Adrenal gland (tissue), 5 donors: ENCODE data around the gene ACADM.

Experiments
- CTCF ChIP-seq, 6 experiments: fragments of 450-650 bp in 4 of 6; fragments of 200-600 bp in 2 of 6; sonication (generic) in 1 of 6; IDR thresholded peaks; 1 replicate in 5 of 6; 2 replicates in 1 of 6; pipeline versions ENCODE4 v1.5.1 to v1.8.0; 2016 to 2021; ENCODE audit warnings: antibody characterized with exemption in 6 of 6, mild to moderate bottlenecking in 2 of 6, moderate library complexity in 1 of 6
- POLR2A ChIP-seq, 2 donors: fragments of 450-650 bp; IDR thresholded peaks; one replicate each; pipeline ENCODE4 v1.6.1; 2017; ENCODE audit warnings: antibody characterized with exemption in 2 of 2, mild to moderate bottlenecking in 2 of 2, moderate library complexity in 1 of 2
- donor health status: DM: no; HTN: no; CAD: no.

- TF ChIP-seq CTCF (IDR thresholded peaks at IDR 0.05) (no peak), POLR2A (IDR thresholded peaks at IDR 0.05) (no peak)
These were observed 9.2 kb downstream of the ACADM start for GRCh38 chr1:75733661-75734060.
